Measurements from ENCODE around the gene GAGE12H.
"Not testable (repeated sequence)": the region's sequence is repeated elsewhere in the genome, so short reads cannot be mapped to it uniquely, and the experiment has no call there.

The GAGE12H gene

DNA sequence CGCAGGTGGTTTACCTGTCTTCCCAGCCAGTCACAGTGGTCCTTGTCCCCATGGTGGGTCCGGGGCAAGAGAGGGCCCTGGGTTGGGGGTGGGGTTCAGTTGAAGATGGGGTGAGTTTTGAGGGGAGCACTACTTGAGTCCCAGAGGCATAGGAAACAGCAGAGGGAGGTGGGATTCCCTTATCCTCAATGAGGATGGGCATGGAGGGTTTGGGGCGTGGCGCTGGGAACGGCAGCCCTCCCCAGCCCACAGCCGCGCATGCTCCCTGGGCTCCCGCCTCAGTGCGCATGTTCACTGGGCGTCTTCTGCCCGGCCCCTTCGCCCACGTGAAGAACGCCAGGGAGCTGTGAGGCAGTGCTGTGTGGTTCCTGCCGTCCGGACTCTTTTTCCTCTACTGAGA, at the start of gene GAGE12H:
TSS of gene GAGE12H (plus strand) at position 301 of the 400 bp plus-strand sequence. CDS start 1,155 bp downstream, outside the sequence.
- DNase-seq: not testable (repeated sequence)

DNA sequence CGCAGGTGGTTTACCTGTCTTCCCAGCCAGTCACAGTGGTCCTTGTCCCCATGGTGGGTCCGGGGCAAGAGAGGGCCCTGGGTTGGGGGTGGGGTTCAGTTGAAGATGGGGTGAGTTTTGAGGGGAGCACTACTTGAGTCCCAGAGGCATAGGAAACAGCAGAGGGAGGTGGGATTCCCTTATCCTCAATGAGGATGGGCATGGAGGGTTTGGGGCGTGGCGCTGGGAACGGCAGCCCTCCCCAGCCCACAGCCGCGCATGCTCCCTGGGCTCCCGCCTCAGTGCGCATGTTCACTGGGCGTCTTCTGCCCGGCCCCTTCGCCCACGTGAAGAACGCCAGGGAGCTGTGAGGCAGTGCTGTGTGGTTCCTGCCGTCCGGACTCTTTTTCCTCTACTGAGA, 47.9 kb upstream of the GAGE12H start, which contains the start of gene GAGE12C:
TSS of gene GAGE12C (plus strand) at position 301 of the 400 bp plus-strand sequence. CDS start 1,155 bp downstream, outside the sequence.
- DNase-seq: not testable (repeated sequence)

GRCh38 chrX:49541433-49541832, 38.3 kb upstream of the GAGE12H start, which contains the start of gene GAGE12D:
GAGE12D (plus strand) TSS chrX:49541733; CDS start chrX:49542888, 1,155 bp downstream.
- DNase-seq: not testable (repeated sequence)

DNA sequence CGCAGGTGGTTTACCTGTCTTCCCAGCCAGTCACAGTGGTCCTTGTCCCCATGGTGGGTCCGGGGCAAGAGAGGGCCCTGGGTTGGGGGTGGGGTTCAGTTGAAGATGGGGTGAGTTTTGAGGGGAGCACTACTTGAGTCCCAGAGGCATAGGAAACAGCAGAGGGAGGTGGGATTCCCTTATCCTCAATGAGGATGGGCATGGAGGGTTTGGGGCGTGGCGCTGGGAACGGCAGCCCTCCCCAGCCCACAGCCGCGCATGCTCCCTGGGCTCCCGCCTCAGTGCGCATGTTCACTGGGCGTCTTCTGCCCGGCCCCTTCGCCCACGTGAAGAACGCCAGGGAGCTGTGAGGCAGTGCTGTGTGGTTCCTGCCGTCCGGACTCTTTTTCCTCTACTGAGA, 28.8 kb upstream of the GAGE12H start, which contains the start of gene GAGE12E:
TSS of gene GAGE12E (plus strand) at position 301 of the 400 bp plus-strand sequence. CDS start 1,155 bp downstream, outside the sequence.
- not testable (repeated sequence) for DNase-seq

DNA sequence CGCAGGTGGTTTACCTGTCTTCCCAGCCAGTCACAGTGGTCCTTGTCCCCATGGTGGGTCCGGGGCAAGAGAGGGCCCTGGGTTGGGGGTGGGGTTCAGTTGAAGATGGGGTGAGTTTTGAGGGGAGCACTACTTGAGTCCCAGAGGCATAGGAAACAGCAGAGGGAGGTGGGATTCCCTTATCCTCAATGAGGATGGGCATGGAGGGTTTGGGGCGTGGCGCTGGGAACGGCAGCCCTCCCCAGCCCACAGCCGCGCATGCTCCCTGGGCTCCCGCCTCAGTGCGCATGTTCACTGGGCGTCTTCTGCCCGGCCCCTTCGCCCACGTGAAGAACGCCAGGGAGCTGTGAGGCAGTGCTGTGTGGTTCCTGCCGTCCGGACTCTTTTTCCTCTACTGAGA, 19.2 kb upstream of the GAGE12H start, which contains the start of gene GAGE12F:
TSS of gene GAGE12F (plus strand) at position 301 of the 400 bp plus-strand sequence. CDS start 1,155 bp downstream, outside the sequence.
- not testable (repeated sequence) for DNase-seq

DNA sequence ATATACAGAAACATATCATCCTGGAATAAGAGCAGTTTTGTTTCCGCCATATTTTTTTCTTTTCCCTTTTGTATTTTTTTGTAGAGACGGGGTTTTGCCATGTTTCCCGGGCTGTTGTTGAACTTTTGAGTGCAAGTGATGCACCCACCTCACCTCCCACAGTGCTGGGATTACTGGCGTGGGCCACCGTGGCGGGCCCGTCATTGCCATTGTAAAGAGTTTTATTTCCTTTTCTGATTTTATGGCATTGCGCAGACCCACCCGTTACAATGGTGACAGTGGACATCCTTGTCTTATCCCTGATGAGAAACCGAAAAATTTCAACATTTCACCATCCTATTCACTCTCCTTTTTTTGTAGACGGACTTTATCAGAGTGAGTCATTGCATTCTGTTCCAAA, 11.0 kb upstream of the GAGE12H start:
- not testable (repeated sequence) for DNase-seq

DNA sequence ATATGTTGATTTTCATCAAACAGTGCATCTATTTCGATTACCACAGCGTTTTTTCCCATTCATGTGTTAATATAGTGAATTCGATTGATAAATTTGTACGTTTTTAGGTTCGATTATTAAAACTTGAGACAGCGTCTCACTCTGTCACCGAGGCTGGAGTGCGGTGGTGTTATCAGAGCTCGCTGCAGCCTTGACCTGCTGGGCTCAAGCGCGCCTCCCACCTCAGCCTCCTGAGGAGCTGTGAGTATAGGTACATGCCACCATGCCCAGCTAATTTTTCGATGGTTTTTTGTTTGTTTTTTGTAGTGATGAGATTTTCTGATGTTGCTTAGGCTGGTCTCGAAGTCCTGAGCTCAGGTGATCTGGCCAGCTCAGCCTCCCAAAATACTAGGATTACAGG, 10.6 kb upstream of the GAGE12H start:
- not testable (repeated sequence) for DNase-seq

GRCh38 chrX:49570100-49570499, 9.6 kb upstream of the GAGE12H start, which contains the start of gene GAGE12G:
GAGE12G (plus strand) TSS chrX:49570400; CDS start chrX:49571555, 1,155 bp downstream.
- DNase-seq: not testable (repeated sequence)

DNA sequence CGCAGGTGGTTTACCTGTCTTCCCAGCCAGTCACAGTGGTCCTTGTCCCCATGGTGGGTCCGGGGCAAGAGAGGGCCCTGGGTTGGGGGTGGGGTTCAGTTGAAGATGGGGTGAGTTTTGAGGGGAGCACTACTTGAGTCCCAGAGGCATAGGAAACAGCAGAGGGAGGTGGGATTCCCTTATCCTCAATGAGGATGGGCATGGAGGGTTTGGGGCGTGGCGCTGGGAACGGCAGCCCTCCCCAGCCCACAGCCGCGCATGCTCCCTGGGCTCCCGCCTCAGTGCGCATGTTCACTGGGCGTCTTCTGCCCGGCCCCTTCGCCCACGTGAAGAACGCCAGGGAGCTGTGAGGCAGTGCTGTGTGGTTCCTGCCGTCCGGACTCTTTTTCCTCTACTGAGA, 9.4 kb downstream of the GAGE12H start, which contains the start of gene GAGE2A:
TSS of gene GAGE2A (plus strand) at position 301 of the 400 bp plus-strand sequence. CDS start 1,155 bp downstream, outside the sequence.
- not testable (repeated sequence) for DNase-seq

DNA sequence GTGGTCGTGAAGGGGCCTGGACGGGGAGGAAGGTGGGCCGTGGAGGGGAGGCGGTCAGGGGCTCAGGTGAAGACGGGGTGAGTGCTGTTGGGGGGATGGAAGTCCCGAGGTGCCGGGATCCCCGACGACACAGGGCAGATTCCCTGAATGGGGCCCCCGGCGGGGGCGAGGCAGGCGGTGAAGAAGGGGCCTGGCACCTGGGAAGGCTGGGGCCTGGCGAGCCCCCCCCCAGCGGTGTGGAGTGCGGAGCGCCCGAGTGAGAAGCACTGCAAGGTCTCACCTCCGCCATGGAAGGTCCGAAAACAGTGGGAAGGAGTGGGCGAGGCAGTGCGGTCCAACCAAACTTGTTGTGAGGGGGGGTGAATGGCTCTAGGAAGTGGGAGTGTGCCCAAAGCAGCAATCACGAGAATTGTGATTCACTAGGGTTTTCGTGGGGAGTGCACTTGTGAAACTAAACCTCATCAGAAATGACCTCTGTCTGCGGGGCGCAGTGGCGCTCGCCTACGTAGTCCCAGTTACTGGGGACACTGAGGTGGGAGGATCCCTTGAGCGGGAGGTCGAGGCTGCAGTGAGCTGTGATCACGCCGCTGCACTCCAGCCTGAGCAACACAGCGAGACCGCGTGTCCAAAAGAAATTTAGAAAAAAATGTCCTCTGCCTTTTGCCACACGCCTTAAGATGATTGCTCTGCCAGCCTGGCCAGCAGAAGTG, 10.2 kb downstream of the GAGE12H start:
- DNase-seq: not testable (repeated sequence)

DNA sequence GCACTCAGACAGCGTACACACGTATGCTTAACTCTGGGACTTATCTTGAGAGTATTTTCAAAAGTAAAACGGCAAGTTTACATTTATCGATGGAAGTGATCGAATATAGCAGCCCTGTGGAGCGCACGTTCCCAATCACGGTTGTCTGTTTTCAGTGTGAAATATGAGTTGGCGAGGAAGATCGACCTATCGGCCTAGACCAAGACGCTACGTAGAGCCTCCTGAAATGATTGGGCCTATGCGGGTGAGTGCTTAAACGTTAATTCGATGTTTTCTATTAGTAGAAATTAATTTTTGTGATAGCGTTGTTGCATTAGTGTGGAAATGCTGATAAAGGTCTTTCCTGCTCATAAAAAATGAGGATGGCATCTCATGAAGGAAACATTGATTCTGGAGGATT, 10.7 kb downstream of the GAGE12H start:
- not testable (repeated sequence) for DNase-seq

DNA sequence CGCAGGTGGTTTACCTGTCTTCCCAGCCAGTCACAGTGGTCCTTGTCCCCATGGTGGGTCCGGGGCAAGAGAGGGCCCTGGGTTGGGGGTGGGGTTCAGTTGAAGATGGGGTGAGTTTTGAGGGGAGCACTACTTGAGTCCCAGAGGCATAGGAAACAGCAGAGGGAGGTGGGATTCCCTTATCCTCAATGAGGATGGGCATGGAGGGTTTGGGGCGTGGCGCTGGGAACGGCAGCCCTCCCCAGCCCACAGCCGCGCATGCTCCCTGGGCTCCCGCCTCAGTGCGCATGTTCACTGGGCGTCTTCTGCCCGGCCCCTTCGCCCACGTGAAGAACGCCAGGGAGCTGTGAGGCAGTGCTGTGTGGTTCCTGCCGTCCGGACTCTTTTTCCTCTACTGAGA, 19.0 kb downstream of the GAGE12H start, which contains the start of gene GAGE1:
TSS of gene GAGE1 (plus strand) at position 301 of the 400 bp plus-strand sequence. CDS start 1,155 bp downstream, outside the sequence.
- not testable (repeated sequence) for DNase-seq

- DNase-seq: no peak
Measured at GRCh38 chrX:49610718-49611310, 31.1 kb downstream of the GAGE12H start.

- no peak for DNase-seq
Measured at GRCh38 chrX:49618574-49618973, 38.8 kb downstream of the GAGE12H start.

- no peak for DNase-seq
Measured at GRCh38 chrX:49627086-49627777, 47.5 kb downstream of the GAGE12H start.

All from activated effector memory CD4-positive, alpha-beta T cell treated with Interleukin-2 at 50 U/mL for 16 hours (primary cell).